ENCODE data around the gene SHPK. TPM values are rescaled to one million over a fixed set of nuclear protein-coding genes. Genes with fewer than 3 reads are reported as not detected.

The SHPK gene
- total and polyA plus RNA-seq, 9 of the 15 experiments (the other 6 are each of a cell fraction or from before 2014, with no cell fraction given): 2.5 to 16.3 (median 11.8) TPM

DNA sequence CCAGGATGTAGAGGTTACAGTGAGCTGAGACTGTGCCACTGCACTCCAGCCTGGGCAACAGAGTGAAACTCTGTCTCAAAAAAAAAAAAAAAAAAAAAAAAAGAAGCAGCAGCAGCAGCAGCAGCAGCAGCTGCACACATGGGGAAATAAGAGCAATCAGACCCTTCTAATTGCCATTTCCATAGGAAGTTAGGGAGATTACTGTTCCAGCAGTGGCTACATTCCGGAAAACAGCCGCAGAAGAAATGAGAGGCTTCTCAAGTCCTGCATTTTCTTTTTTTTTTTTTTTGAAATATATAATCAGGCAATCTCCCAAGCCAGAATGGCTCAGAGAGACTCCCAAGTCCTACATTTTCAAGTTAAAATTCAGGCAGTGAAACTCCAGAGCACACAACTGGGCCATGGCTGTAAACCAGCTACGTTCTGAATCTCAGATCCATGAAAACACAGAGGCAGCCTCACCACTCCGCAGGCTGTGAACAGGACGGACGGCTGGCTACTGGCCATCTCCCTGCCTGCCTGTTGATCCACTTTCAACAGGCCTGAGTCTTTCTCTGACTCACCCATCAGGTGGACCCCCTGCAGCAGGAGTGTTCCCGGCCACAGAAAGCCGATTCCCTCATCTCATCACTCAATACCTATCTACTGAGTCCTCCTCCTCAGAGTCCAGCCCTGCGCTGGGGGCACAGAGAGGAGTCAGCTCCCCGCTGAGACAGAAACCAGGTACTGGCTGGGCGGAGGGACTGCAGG lies 41.8 kb downstream of the SHPK start:
- TF ChIP-seq CEBPG (CRISPR knock-in tag; IDR thresholded peaks at IDR 0.05) (no peak), CEBPG (tag; conservative IDR thresholded peaks at IDR 0.05 in 1 of 2, IDR thresholded peaks at IDR 0.05 in 1 of 2) (no peak), NBN (IDR thresholded peaks at IDR 0.05; ENCODE audit: low read depth) (no peak), ZNF830 (CRISPR knock-in tag; IDR thresholded peaks at IDR 0.05) (no peak)
- TF ChIP-seq, protein P1, sequence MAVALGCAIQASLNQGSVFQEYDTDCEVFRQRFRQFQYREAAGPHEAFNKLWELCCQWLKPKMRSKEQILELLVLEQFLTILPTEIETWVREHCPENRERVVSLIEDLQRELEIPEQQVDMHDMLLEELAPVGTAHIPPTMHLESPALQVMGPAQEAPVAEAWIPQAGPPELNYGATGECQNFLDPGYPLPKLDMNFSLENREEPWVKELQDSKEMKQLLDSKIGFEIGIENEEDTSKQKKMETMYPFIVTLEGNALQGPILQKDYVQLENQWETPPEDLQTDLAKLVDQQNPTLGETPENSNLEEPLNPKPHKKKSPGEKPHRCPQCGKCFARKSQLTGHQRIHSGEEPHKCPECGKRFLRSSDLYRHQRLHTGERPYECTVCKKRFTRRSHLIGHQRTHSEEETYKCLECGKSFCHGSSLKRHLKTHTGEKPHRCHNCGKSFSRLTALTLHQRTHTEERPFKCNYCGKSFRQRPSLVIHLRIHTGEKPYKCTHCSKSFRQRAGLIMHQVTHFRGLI (CRISPR knock-in tag; IDR thresholded peaks at IDR 0.05): no peak
- intact Hi-C loops (cut with micrococcal nuclease): no loop called here
- peaks cover 14 to 75% of the 10 kb centered on the region in 2 experiments; a peak in 3 of 5 replicates for H3K27me3 ChIP-seq (ENCODE audit: control insufficient read depth in 2 of 2, insufficient read depth in 2 of 2, low read length in 2 of 2)
- no peak overlapping the region for H2AFZ ChIP-seq (ENCODE audit: low read depth, low read length)
- no peaks in the 10 kb centered on the region for H3K36me3 ChIP-seq (ENCODE audit: control insufficient read depth, insufficient read depth, low read length)
- H3K4me3 ChIP-seq: no peak overlapping the region
- ChIA-PET POLR2A (interaction anchor here (0.6 kb wide), 1 partner anchor 736 kb away, joined by 3 read pairs; no protein-coding TSS in a partner anchor), CTCF (ENCODE audit: low intra/inter-chr PET ratio) (no interaction called here)
- in situ Hi-C loops (cut with MboI): no loop called here
- ATAC-seq (no peak), DNase-seq (ENCODE audit: extremely low read depth in 1 of 4, low spot score in 3 of 4) (no peak), FAIRE-seq (no peak)
- peaks cover 0 to 4% of the 10 kb centered on the region in 2 experiments; a peak in 1 of 5 replicates for H3K4me1 ChIP-seq (replicated peaks in 1 of 2; ENCODE audit: control insufficient read depth in 2 of 2, insufficient read depth in 2 of 2, low read length in 2 of 2)
- 7% methylated on average over 8 of the region's 11 CpGs for WGBS (ENCODE audit: insufficient coverage, low coverage, missing lambda C conversion rate)
- H3K4me2 ChIP-seq (ENCODE audit: insufficient read depth, low read length): no peak overlapping the region
- H3K27ac ChIP-seq (ENCODE audit: extremely low read depth, low read depth, low read length): no peak overlapping the region
- no peaks in the 10 kb centered on the region for H3K79me2 ChIP-seq (ENCODE audit: control insufficient read depth, insufficient read depth, low read length)
- peaks cover 5% of the 10 kb centered on the region for H4K20me1 ChIP-seq (replicated peaks; ENCODE audit: control insufficient read depth, insufficient read depth, low read length)
- H3K9ac ChIP-seq (ENCODE audit: insufficient read depth in 1 of 2, low read depth in 2 of 2, low read length in 2 of 2): no peak overlapping the region
- BruUV-seq (replicated peaks): no TSS peak
- H3K9me3 ChIP-seq (replicated peaks; ENCODE audit: control insufficient read depth, insufficient read depth, low read depth, low read length): no peaks in the 10 kb centered on the region
- H3K9me1 ChIP-seq (ENCODE audit: control insufficient read depth, insufficient read depth, low read length): no peaks in the 10 kb centered on the region

Measured in K562 (cell line).